Activated T-cell treated with anti-CD3 and anti-CD28 coated beads, Interleukin-2, amount 50 U/mL, for 72 hours (primary cell): ENCODE results near the gene CADPS. TPM values are rescaled to one million over a fixed set of nuclear protein-coding genes. Genes with fewer than 3 reads are reported as not detected.

ENCODE experiments used
- ATAC-seq, 2 donors: fragments of 150-1000 bp; cut with Tn5 transposase; replicated peaks in 1 of 2; 2 replicates each; pipeline ENCODE4 v1.10.0; 2021; ENCODE audit warnings: moderate library complexity in 2 of 2, mild to moderate bottlenecking in 1 of 2
- DNase-seq, 2 donors: peaks; one replicate each; pipeline ENCODE4 v3.0.0; 2021 to 2022; ENCODE audit warnings: mixed read lengths in 1 of 2
- H3K27ac Mint-ChIP-seq: one replicate; pipeline ENCODE4 v1.8.0; 2022; ENCODE audit warnings: mild to moderate bottlenecking, moderate library complexity, mixed read lengths
- H3K27me3 Mint-ChIP-seq: one replicate; pipeline ENCODE4 v1.8.0; 2022; ENCODE audit warnings: low read depth, mixed read lengths
- H3K36me3 Mint-ChIP-seq, 2 donors: one replicate each; pipeline ENCODE4 v1.8.0; 2022; ENCODE audit warnings: mixed read lengths in 2 of 2, mild to moderate bottlenecking in 1 of 2; ENCODE audit not compliant: insufficient read depth in 2 of 2
- H3K4me1 Mint-ChIP-seq: one replicate; pipeline ENCODE4 v1.8.0; 2022; ENCODE audit warnings: low read depth, mixed read lengths
- H3K4me3 Mint-ChIP-seq, 2 donors: one replicate each; pipeline ENCODE4 v1.8.0; 2022; ENCODE audit warnings: mild to moderate bottlenecking in 2 of 2, mixed read lengths in 2 of 2, moderate library complexity in 2 of 2
- H3K9me3 Mint-ChIP-seq, 2 donors: one replicate each; pipeline ENCODE4 v1.8.0; 2022; ENCODE audit warnings: mixed read lengths in 2 of 2
- total RNA-seq, 2 donors: library from RNA; stranded (reverse); gene quantifications; one replicate each; pipeline ENCODE4 v1.2.3, GENCODE V29; 2022

CADPS gene
- total RNA-seq, 2 donors from 2014 or later = not detected

DNA sequence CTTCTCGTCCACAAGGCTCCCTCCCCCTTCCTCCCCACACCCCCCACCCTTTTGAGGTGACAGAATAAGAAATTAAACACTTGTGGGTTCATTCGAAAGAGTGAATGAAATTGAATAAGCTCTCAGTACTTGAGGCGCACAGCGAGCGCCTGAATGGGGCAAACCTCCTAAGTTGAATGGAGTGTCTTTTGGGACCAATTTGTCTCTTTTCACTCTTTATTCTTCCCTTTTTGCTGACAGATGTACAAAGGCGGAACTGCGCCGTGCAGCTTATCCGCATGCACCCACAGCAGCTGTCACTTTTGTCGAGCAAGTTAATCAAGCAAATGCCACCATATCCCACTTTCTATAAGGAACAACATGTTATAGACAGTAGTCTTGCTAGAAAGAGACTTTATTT, 454.0 kb downstream of the CADPS start:
- no peak overlapping the region for H3K27ac Mint-ChIP-seq
- H3K4me1 Mint-ChIP-seq = no peaks in the 10 kb centered on the region
- DNase-seq (no peak), ATAC-seq (no peak)
- no peaks in the 10 kb centered on the region for H3K36me3 Mint-ChIP-seq
- no peaks in the 10 kb centered on the region for H3K9me3 Mint-ChIP-seq
- H3K27me3 Mint-ChIP-seq = peaks cover 5% of the 10 kb centered on the region
- no peak overlapping the region for H3K4me3 Mint-ChIP-seq

DNA sequence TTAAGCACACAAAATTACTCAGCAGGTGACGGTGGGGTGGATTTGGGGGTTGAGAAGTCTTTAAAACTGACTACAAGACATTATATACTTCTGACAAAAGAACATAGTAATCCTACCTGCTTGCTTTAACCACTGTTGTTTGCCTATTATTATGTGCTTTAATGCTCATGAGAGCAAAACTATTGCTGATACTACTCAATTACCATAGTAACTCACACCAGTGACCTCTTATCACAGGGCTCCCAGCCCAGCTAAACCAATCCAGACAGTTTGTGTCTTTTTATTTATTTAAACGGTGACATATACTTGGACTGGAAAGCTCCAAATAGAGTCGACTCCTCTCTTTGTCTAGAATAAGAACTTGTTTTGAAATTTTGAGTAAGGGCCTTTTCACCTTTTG, 459.1 kb downstream of the CADPS start:
- Mint-ChIP-seq H3K4me3 (no peak overlapping the region), H3K9me3 (no peaks in the 10 kb centered on the region), H3K27me3 (peaks cover 5% of the 10 kb centered on the region), H3K36me3 (no peaks in the 10 kb centered on the region), H3K4me1 (no peaks in the 10 kb centered on the region), H3K27ac (no peak overlapping the region)
- ATAC-seq (no peak), DNase-seq (no peak)

DNA sequence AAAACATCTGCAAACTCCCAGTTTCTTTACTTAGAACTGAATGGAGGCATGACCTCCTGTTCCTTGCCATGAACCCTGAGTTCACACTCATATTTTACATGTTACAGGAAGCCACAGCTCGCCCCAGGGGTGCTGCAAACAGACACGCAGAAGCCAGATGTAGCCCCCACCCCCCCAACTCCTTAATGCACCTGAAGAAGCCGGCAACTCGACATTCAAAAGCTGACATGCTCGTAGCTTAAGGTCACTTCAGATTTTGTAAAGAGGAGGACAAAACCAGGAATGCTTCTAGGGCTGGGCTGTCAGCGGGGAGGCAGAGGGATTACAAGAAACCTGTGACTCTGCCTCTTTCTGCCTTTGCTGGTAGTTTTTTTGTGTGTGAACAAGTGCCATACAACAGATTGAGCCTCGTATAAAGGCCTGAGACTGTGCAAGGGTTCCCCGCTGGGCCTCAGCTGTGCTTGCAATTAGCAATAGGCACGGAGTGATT, 459.9 kb downstream of the CADPS start:
- H3K4me1 Mint-ChIP-seq = no peaks in the 10 kb centered on the region
- no peak overlapping the region for H3K4me3 Mint-ChIP-seq
- no peaks in the 10 kb centered on the region for H3K36me3 Mint-ChIP-seq
- DNase-seq (no peak), ATAC-seq (no peak)
- no peaks in the 10 kb centered on the region for H3K9me3 Mint-ChIP-seq
- peaks cover 4% of the 10 kb centered on the region for H3K27me3 Mint-ChIP-seq
- no peak overlapping the region for H3K27ac Mint-ChIP-seq

DNA sequence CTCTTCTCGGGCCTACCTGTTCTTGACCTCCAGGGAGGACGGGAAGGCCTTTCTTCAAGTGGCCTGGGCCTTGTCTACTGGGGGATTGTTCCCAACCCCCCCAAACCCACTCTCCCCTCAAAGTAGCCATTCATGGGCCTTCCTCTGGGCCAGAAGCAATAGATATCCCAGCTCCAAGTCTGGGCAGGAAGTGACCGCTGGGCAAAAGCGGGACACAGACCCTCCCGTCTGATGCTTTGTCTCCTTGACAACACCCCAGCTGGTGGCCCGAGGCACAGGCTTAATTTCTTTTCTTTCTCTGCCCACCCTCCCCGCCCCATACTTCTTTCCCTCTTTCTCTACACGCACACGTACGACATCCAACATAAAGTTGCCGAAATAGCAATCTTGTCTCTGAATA, 460.4 kb downstream of the CADPS start:
- Mint-ChIP-seq H3K4me3 (no peak overlapping the region), H3K4me1 (no peaks in the 10 kb centered on the region), H3K27me3 (no peaks in the 10 kb centered on the region), H3K27ac (no peak overlapping the region), H3K9me3 (no peaks in the 10 kb centered on the region), H3K36me3 (no peaks in the 10 kb centered on the region)
- ATAC-seq (no peak), DNase-seq (no peak)

DNA sequence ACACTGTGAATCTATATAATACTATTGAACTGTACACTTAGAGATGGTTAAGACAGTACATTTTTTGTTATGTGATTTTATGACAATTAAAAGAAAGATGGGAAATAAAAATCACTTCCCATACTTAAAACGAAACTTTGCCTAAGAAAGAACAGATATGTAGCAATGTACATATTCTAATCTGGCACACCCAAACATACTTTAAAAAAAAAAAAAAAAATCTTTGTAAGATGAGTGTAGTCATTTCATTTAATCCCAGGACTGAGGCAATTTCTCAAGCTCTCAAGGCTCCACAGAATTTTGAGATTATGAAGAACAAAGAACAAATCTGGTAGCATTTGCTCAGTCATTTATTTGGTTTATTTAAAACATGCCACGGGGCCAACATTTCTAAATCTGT, 461.5 kb downstream of the CADPS start:
- ATAC-seq (no peak), DNase-seq (no peak)
- no peaks in the 10 kb centered on the region for H3K27me3 Mint-ChIP-seq
- H3K4me1 Mint-ChIP-seq = no peaks in the 10 kb centered on the region
- no peaks in the 10 kb centered on the region for H3K36me3 Mint-ChIP-seq
- no peak overlapping the region for H3K27ac Mint-ChIP-seq
- no peak overlapping the region for H3K4me3 Mint-ChIP-seq
- no peaks in the 10 kb centered on the region for H3K9me3 Mint-ChIP-seq

DNA sequence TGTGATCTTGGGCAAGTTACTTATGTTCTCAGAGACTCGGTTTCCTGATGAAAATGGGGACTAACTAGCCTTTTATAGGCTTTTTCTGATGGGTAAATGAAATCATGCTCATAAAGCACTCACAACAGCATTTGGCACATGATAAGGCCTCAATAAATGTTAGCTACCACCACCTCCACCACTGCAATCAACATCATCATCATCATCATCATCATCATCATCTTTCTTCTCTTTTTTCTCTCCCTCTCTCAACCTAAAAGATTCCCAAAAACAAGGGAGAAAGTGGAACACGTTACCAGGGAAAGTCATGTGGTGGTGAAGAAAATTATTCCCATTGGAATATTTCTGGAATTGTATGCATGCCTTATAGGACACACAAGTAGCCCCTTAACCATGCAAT, 468.3 kb downstream of the CADPS start:
- DNase-seq = no peak
- no peaks in the 10 kb centered on the region for H3K4me1 Mint-ChIP-seq
- H3K27ac Mint-ChIP-seq = no peak overlapping the region
- H3K9me3 Mint-ChIP-seq = no peaks in the 10 kb centered on the region
- ATAC-seq = no peak
- no peaks in the 10 kb centered on the region for H3K36me3 Mint-ChIP-seq
- H3K4me3 Mint-ChIP-seq = no peak overlapping the region
- H3K27me3 Mint-ChIP-seq = peaks cover 11% of the 10 kb centered on the region

DNA sequence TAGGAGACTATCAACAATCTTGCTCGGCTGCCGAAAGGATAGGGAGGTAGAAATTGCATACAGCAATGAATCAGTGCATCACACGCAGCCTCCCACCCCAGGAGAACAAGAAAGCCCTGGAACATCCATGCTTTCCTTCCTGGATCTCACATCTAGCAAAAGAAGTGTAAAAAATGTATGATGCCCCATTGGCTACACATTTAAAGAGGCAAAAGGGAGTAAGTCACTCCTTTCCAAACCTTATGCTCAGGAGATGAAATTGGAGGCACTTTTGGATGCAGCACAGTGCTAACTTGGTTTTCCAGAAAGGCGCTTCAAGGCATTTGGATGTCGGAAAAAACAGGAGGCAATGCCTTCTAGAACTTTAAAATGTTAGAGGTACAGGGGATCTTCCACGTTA, 469.6 kb downstream of the CADPS start:
- ATAC-seq (no peak), DNase-seq (no peak)
- H3K36me3 Mint-ChIP-seq = no peaks in the 10 kb centered on the region
- no peaks in the 10 kb centered on the region for H3K9me3 Mint-ChIP-seq
- no peaks in the 10 kb centered on the region for H3K4me1 Mint-ChIP-seq
- no peak overlapping the region for H3K27ac Mint-ChIP-seq
- H3K4me3 Mint-ChIP-seq = no peak overlapping the region
- H3K27me3 Mint-ChIP-seq = peaks cover 11% of the 10 kb centered on the region

DNA sequence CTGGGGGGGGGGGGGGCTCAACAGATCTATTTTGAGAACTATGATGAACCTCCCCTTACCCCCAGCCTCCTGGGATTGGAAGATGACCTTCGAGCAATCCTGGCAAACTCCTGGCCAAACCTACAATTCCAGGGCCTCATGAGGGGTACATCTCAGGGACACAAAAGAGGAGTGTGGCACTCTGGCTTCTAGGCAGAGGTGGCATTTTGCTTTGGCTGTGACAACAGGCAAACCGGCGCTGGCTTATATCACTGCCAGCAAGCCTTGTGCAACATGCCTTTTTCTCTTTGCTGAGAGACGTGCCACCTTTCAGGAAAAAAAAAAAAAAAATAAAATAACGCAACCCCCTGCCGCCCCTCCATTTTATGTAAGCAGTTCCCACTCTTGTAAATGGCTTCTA, 470.1 kb downstream of the CADPS start:
- Mint-ChIP-seq H3K4me3 (no peak overlapping the region), H3K27ac (no peak overlapping the region), H3K27me3 (peaks cover 11% of the 10 kb centered on the region), H3K36me3 (no peaks in the 10 kb centered on the region), H3K4me1 (no peaks in the 10 kb centered on the region), H3K9me3 (no peaks in the 10 kb centered on the region)
- ATAC-seq = no peak
- no peak for DNase-seq

DNA sequence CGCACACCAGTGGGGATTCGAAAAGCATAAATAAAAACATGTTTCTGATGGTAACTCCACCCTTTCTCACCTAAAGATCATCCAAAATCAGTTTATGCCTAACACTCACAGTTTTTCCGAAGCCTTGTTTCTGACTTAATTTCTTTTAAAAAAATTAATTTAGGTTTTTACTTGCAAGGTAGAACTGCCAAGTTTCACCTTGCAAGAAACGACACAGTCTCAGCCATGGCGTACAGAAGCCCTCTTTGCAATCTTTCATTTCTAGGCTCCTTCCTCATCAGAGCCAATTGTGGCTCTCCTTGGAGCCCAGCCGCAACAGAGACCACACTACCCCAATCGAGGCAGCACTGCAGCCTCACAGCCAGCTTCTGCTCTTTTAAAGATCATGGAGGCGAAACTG, 470.9 kb downstream of the CADPS start:
- H3K4me3 Mint-ChIP-seq = no peak overlapping the region
- ATAC-seq (no peak), DNase-seq (no peak)
- H3K27me3 Mint-ChIP-seq = peaks cover 14% of the 10 kb centered on the region
- H3K36me3 Mint-ChIP-seq = no peaks in the 10 kb centered on the region
- H3K9me3 Mint-ChIP-seq = no peaks in the 10 kb centered on the region
- H3K27ac Mint-ChIP-seq = no peak overlapping the region
- no peaks in the 10 kb centered on the region for H3K4me1 Mint-ChIP-seq

DNA sequence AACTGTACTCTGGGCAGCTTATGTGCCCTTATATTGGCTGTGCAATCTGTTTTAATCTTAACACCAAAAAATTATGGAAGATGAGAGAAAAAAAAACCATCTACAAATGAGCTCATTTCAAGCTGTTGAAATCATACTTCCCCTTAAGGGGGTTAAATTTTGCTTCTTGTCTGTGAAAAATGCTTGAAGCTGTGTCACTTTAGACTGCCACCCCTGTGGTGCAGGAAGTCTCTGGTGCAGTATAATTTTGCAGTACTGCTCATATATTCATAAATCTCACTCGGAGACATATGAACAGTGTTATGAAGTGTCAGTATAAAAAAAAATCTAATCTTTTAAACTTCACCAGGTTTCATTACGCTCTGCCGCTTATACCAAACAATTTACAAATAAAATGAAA, 471.5 kb downstream of the CADPS start:
- no peaks in the 10 kb centered on the region for H3K4me1 Mint-ChIP-seq
- ATAC-seq (no peak), DNase-seq (no peak)
- no peak overlapping the region for H3K27ac Mint-ChIP-seq
- H3K4me3 Mint-ChIP-seq = no peak overlapping the region
- H3K36me3 Mint-ChIP-seq = no peaks in the 10 kb centered on the region
- peaks cover 17% of the 10 kb centered on the region for H3K27me3 Mint-ChIP-seq
- H3K9me3 Mint-ChIP-seq = no peaks in the 10 kb centered on the region

DNA sequence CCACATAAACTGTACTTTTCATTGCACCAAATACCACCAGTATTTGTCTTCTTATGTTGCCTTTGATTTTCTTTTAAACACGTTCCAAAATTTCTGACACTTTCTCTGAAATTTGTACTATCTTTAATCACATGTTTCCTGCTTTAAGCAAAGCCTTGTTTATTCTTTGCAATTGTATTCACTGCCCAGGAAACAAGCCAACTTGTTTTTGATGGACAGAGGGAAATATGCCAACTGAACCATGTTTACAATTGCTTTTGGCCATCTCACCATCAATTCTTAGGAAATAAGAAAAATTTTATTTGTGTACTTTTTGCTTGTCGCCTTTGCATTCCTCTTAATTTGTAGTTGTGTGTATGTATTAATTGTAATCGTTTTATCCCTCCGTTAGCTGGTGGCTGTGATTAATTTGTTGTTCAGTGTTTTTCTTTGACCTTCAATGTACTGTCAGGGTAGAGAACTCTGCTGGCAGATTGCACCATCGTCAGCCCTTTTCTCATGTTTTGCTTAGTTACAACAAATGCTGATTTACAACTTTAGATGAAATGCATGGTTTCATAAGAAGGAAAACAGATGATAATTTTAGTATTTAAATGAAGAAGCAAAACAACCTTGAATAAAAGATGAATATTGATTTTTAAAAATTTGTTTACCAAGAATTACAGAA, 482.5 kb downstream of the CADPS start:
- no peak overlapping the region for H3K4me3 Mint-ChIP-seq
- peaks cover 13% of the 10 kb centered on the region for H3K27me3 Mint-ChIP-seq
- no peak for ATAC-seq
- DNase-seq = no peak
- peaks cover 0 to 2% of the 10 kb centered on the region in 2 donors for H3K36me3 Mint-ChIP-seq
- H3K4me1 Mint-ChIP-seq = no peaks in the 10 kb centered on the region
- H3K27ac Mint-ChIP-seq = no peak overlapping the region
- H3K9me3 Mint-ChIP-seq = peaks cover 0 to 6% of the 10 kb centered on the region in 2 donors

DNA sequence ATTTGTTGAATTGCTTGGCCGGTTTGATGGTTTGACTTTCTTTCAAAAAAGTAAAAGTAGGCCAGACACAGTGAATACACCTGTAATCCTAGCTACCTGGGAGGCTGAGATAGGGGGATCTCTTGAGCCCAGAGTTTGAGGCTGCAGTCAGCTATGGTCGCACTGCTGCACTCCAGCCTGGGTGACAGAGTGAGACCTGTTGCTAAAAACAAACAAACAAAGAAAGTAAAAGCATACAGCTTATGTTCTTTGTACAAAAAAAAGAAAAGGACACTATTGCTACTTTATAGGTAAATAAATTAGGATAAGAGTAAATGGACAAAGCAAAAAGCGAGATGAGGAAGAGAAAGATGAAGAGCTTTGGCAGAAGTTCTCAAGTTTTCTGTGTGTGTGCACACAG, 488.0 kb downstream of the CADPS start:
- DNase-seq (no peak), ATAC-seq (no peak)
- H3K9me3 Mint-ChIP-seq = peaks cover 2 to 3% of the 10 kb centered on the region in 2 donors
- H3K27me3 Mint-ChIP-seq = peaks cover 7% of the 10 kb centered on the region
- H3K4me1 Mint-ChIP-seq = no peaks in the 10 kb centered on the region
- no peak overlapping the region for H3K27ac Mint-ChIP-seq
- H3K36me3 Mint-ChIP-seq = peaks cover 0 to 2% of the 10 kb centered on the region in 2 donors
- H3K4me3 Mint-ChIP-seq = no peak overlapping the region

DNA sequence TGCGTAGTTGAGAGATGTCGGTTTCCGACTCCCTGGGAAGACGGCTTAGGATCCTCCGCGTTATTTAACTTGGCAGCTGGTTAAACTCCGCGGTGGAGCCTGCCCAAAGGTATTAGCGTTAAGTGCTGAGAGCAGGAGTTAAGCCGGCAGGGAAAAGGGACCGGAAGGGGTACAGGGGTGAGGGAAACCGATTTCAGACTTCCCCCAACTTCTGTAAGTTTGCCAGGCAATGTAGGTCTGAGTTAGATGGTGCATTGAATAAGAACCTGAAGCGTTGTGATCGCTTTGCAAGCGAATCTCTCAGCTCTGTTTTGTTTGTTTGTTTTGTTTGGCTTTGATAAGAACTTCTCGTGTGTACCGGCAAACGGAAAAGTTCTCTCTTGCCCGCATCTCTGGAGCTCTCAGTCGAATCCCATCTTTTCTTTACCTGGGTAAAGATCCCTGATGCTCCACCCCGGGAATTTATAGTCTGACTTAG, 495.9 kb downstream of the CADPS start:
- DNase-seq (no peak), ATAC-seq (no peak)
- Mint-ChIP-seq H3K4me1 (peaks cover under 1% of the 10 kb centered on the region), H3K4me3 (no peak overlapping the region), H3K27ac (no peak overlapping the region), H3K9me3 (no peaks in the 10 kb centered on the region), H3K36me3 (peaks cover 0 to 3% of the 10 kb centered on the region in 2 donors), H3K27me3 (peaks cover 72% of the 10 kb centered on the region)

DNA sequence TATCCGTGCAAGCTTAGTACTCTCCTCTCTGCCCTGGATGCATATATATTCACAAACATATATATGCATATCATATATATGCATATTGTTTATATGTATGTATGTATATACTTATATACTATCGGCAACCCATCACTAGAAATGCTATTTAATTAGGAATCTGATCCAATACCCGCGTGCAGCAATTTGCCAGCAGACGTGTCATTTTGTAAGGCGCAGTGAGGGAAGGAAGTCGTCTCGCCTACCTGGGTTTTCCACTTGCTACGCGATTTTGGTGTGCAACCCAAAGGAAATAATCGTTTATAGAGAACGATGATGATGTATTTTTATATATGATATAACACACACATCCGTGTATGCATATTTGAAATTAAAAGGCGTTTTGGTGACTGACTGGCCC, 496.3 kb downstream of the CADPS start:
- no peak for ATAC-seq
- peaks cover 5% of the 10 kb centered on the region for H3K4me1 Mint-ChIP-seq
- H3K27me3 Mint-ChIP-seq = peaks cover 76% of the 10 kb centered on the region
- H3K4me3 Mint-ChIP-seq = no peak overlapping the region
- DNase-seq = no peak
- peaks cover 0 to 3% of the 10 kb centered on the region in 2 donors for H3K36me3 Mint-ChIP-seq
- no peaks in the 10 kb centered on the region for H3K9me3 Mint-ChIP-seq
- no peak overlapping the region for H3K27ac Mint-ChIP-seq
